ENCODE results near the gene OR2Z1.
"Not testable (repeated sequence)": the region's sequence is repeated elsewhere in the genome, so short reads cannot be mapped to it uniquely, and the experiment has no call there.

DNA sequence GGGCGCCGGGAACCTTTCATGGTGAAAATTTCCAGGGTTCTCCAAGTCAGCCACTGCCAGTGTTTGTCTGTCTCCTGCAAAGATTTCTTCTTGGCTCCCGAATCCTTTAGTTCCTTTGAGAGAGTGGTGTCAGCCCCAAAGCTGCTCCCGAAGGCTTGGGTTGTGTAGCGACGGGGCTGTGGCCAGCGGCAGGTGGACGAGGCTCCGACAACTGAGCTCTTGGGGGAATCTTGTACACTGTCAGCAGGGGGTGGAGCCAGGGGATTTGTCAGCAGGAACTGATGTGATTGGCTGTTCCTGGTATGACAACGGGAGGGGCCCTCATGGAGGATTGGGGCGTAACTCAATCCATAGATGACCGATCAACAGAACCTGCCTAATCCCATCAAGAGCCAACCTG lies 52.2 kb downstream of the OR2Z1 start:
- TF ChIP-seq POLR2A (IDR thresholded peaks at IDR 0.05); POLR2AphosphoS5 (IDR thresholded peaks at IDR 0.05; ENCODE audit: insufficient read depth in 1 of 2, low read depth in 1 of 2); CTCF (IDR thresholded peaks at IDR 0.05): not testable (repeated sequence)

Data from vagina (tissue), 2 donors.